Neuron (in vitro differentiated cells): ENCODE results near the gene NSRP1.
A peak's percentile ranks its signal among the peaks of the same experiment; 100 is the strongest.
"Not testable (repeated sequence)": the region's sequence is repeated elsewhere in the genome, so short reads cannot be mapped to it uniquely, and the experiment has no call there.

Experiments
- H2AFZ ChIP-seq: one replicate; pipeline ENCODE4 v1.6.1; 2013; ENCODE audit warnings: low read depth, mild to moderate bottlenecking, inconsistent platforms, low read length, moderate library complexity
- H3K27me3 ChIP-seq: one replicate; pipeline ENCODE4 v1.6.1; 2013; ENCODE audit warnings: low read length; ENCODE audit not compliant: insufficient read depth
- H3K36me3 ChIP-seq: one replicate; pipeline ENCODE4 v1.6.1; 2013; ENCODE audit warnings: low read length; ENCODE audit not compliant: insufficient read depth
- H3K4me1 ChIP-seq: one replicate; pipeline ENCODE4 v1.6.1; 2013; ENCODE audit warnings: low read length; ENCODE audit not compliant: insufficient read depth
- H3K4me3 ChIP-seq: 2 replicates; pipeline ENCODE4 v1.5.1; 2013; ENCODE audit warnings: mild to moderate bottlenecking, low read length, moderate library complexity
- H3K9me3 ChIP-seq: one replicate; pipeline ENCODE4 v1.6.1; 2013; ENCODE audit warnings: low read length

Gene NSRP1

DNA sequence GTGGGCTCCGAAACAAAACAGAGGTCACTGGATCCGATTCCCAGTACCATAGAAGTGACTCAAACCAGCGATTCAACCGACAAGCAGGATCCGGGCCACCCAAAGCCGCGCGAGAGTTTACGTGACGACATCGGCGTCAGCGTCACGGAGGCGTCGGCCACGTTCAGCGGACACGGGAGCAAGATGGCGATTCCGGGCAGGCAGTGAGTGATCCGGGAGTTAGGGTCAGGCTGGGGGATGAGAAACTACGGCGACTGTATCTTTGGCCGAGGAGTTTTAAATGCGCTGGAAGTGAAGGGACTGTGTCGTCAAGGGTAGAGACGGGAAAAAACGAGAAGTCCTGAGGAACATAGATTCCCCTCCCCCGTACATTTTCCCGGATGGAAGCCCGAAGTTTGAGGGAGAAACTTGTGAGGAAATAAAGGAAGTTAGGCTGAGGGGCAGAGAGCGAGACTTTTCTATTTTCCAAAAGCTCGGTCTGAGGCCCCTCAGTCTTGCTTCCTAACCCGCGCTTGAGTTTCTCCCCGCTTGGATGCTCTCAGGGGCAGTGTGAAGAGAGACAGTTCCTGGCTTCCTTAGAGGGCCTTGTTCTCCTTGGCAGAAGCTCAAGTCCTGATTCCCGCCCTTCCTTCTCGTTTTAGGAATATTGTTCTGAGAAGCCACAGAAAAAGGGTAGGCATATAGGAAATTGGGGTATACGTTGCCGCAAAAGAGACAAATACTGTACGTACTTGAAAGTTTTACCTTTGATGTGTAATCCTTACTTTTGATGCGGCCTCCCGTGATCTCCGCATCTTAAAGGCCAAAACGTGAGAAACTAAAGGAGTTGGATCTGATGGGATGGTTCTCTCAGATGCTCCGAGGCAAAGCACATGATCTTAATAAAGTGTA lies at the start of gene NSRP1:
Gene NSRP1 (plus strand): TSS at position 156 of the 891 bp plus-strand sequence. CDS start 28 bp downstream, at position 184.
- Histone ChIP-seq H3K36me3 (peaks cover 24% of the 10 kb centered on the region), H2AFZ (peak within 1 kb of the TSS; percentile 42), H3K4me3 (peak within 1 kb of the TSS; percentile 72), H3K4me1 (peaks cover 9% of the 10 kb centered on the region), H3K27me3 (no peaks in the 10 kb centered on the region), H3K9me3 (no peaks in the 10 kb centered on the region)

DNA sequence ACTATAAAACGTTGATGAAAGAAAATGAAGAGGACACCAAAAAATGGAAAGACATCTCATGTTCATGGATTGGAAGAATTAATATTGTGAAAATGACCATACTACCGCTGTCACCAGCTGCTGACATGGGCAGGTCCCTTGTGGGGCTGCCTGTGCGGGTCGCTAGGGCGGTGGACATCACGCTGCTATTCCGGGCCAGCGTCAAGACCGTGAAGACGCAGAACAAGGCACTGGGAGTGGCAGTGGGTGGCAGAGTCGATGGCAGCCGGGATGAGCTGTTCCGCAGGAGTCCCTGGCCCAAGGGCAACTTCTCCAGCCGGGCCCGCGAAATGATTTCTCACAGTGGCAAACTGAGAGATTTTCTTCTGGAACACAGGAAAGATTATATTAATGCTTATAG lies 48.2 kb upstream of the NSRP1 start:
- Histone ChIP-seq H3K27me3 (no peaks in the 10 kb centered on the region), H3K9me3 (no peaks in the 10 kb centered on the region), H3K4me3 (no peak overlapping the region), H3K4me1 (no peaks in the 10 kb centered on the region), H3K36me3 (no peaks in the 10 kb centered on the region), H2AFZ (no peak overlapping the region)

GRCh38 chr17:30074254-30074653 lies 42.4 kb upstream of the NSRP1 start:
- Histone ChIP-seq H3K36me3 (no peaks in the 10 kb centered on the region), H2AFZ (no peak overlapping the region), H3K9me3 (no peaks in the 10 kb centered on the region), H3K4me1 (no peaks in the 10 kb centered on the region), H3K4me3 (no peak overlapping the region), H3K27me3 (peaks cover 14% of the 10 kb centered on the region)

GRCh38 chr17:30074730-30075129 lies 41.9 kb upstream of the NSRP1 start:
- Histone ChIP-seq H3K4me3 (no peak overlapping the region), H3K4me1 (no peaks in the 10 kb centered on the region), H3K27me3 (peaks cover 14% of the 10 kb centered on the region), H3K36me3 (no peaks in the 10 kb centered on the region), H3K9me3 (no peaks in the 10 kb centered on the region), H2AFZ (no peak overlapping the region)

DNA sequence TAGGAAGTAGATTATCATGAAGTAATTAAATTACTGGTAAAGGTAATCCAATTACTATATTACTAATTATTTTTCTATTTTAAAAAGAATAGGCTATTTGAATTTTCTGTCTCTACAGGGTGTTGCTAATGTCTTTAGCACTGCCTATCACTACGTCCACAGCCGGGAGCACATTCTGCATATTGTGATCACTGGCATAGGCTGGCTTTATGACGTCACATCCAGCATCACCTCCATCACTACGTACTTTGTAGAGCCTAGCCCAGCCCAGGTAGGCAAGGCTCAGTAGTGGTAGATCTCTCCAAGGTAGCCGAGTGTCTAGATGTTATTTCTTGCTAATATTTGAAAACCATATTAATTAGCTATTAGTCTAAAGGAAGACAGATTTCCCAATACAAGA lies 33.8 kb upstream of the NSRP1 start:
- Histone ChIP-seq H3K27me3 (peaks cover 2% of the 10 kb centered on the region), H3K4me1 (no peaks in the 10 kb centered on the region), H3K4me3 (no peak overlapping the region), H2AFZ (no peak overlapping the region), H3K36me3 (no peaks in the 10 kb centered on the region), H3K9me3 (no peaks in the 10 kb centered on the region)

GRCh38 chr17:30084788-30085187 lies 31.8 kb upstream of the NSRP1 start:
- no peaks in the 10 kb centered on the region for H3K4me1 ChIP-seq
- no peak overlapping the region for H2AFZ ChIP-seq
- no peak overlapping the region for H3K4me3 ChIP-seq
- no peaks in the 10 kb centered on the region for H3K9me3 ChIP-seq
- H3K27me3 ChIP-seq = peaks cover 7% of the 10 kb centered on the region
- H3K36me3 ChIP-seq = no peaks in the 10 kb centered on the region

DNA sequence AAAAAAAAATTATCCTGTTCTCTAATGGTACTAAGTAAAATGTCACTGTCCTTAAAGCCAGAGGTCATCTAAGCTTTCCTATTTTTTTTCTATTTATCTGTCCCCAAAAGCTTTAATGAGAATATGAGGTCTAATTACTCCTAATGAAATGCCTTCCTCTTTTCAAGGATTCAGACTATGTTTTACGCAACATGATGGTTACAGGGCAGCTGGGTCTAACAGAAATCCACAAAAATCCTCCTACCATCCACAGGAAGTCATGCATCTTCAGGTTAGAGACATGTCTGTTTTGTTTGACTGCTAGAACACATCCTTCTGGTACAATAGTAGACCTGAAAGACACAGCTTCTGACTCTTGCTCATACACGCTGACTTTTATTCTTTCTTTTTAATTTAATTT lies 29.7 kb upstream of the NSRP1 start:
- H3K36me3 ChIP-seq = no peaks in the 10 kb centered on the region
- no peaks in the 10 kb centered on the region for H3K9me3 ChIP-seq
- H2AFZ ChIP-seq = no peak overlapping the region
- H3K4me3 ChIP-seq = no peak overlapping the region
- H3K27me3 ChIP-seq = peaks cover 17% of the 10 kb centered on the region
- H3K4me1 ChIP-seq = no peaks in the 10 kb centered on the region

GRCh38 chr17:30087431-30087830 lies 29.2 kb upstream of the NSRP1 start:
- not testable (repeated sequence) for H2AFZ ChIP-seq, H3K4me3 ChIP-seq, H3K36me3 ChIP-seq, H3K9me3 ChIP-seq, H3K4me1 ChIP-seq
- H3K27me3 ChIP-seq = peaks cover 17% of the 10 kb centered on the region

- Histone ChIP-seq H3K36me3 (no peaks in the 10 kb centered on the region), H2AFZ (no peak overlapping the region), H3K27me3 (peaks cover 17% of the 10 kb centered on the region), H3K9me3 (no peaks in the 10 kb centered on the region), H3K4me3 (no peak overlapping the region), H3K4me1 (no peaks in the 10 kb centered on the region)
These were observed 25.4 kb upstream of the NSRP1 start for GRCh38 chr17:30091121-30091670.

DNA sequence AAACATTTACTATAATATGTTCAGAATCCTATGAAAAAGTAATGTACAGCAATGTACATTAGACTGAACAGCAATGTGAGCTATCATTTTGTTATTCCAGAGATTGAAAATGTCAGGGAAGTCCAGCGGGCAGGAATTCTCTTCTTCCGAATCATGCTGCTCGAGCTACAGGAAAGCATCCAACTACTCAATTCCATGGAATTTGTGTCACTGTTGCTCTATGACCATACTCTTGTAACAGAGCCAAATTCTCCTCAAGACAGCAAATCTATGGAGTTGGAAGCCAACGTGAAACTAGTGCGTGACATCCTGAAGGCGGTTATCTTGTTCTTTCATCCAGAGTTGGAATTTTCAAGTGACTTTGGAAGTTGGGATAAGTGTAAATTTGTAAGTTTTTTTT lies 24.8 kb upstream of the NSRP1 start:
- Histone ChIP-seq H3K4me3 (no peak overlapping the region), H3K27me3 (peaks cover 17% of the 10 kb centered on the region), H3K4me1 (no peaks in the 10 kb centered on the region), H2AFZ (no peak overlapping the region), H3K36me3 (no peaks in the 10 kb centered on the region), H3K9me3 (no peaks in the 10 kb centered on the region)

DNA sequence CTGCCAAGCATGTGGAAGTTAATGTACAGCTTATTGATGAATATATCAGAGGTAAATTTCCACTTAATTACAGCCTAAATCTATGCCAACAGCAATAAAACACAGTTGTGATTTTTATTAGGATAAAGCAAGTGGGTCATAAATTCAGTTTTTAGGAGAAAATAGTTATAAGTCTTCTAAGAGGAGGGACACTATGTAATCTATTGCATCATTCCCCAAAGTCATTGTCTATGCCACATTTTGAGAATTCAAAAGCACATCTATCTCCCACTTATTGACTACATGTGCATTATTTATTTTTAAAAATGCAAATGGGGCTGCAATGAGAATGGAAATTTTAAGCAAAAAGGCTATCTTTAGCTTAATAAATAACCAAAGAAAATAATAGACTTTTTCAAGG lies 23.7 kb upstream of the NSRP1 start:
- Histone ChIP-seq H3K27me3 (peaks cover 17% of the 10 kb centered on the region), H3K9me3 (no peaks in the 10 kb centered on the region), H2AFZ (no peak overlapping the region), H3K4me3 (no peak overlapping the region), H3K4me1 (no peaks in the 10 kb centered on the region), H3K36me3 (no peaks in the 10 kb centered on the region)

- Histone ChIP-seq H2AFZ (no peak overlapping the region), H3K4me1 (no peaks in the 10 kb centered on the region), H3K4me3 (no peak overlapping the region), H3K27me3 (peaks cover 17% of the 10 kb centered on the region), H3K36me3 (no peaks in the 10 kb centered on the region), H3K9me3 (no peaks in the 10 kb centered on the region)
These were observed 23.0 kb upstream of the NSRP1 start for GRCh38 chr17:30093463-30094147.

- H3K4me3 ChIP-seq = no peak overlapping the region
- no peaks in the 10 kb centered on the region for H3K4me1 ChIP-seq
- no peaks in the 10 kb centered on the region for H3K36me3 ChIP-seq
- H3K9me3 ChIP-seq = peaks cover 3% of the 10 kb centered on the region
- no peak overlapping the region for H2AFZ ChIP-seq
- H3K27me3 ChIP-seq = peaks cover 11% of the 10 kb centered on the region
These were observed 20.9 kb upstream of the NSRP1 start for GRCh38 chr17:30095507-30096244.
